GM18868 (cell line): ENCODE data around the gene EYS.
"Not testable (repeated sequence)": the region's sequence is repeated elsewhere in the genome, so short reads cannot be mapped to it uniquely, and the experiment has no call there.

Experiments
- ATAC-seq: cut with Tn5 transposase; IDR thresholded peaks from one replicate; pipeline ENCODE4 v1.9.1; 2021; ENCODE audit warnings: mild to moderate bottlenecking, moderate library complexity; ENCODE audit not compliant: unreplicated experiment

Gene EYS

GRCh38 chr6:65637289-65638046, 69.6 kb downstream of the EYS start:
- ATAC-seq, result no peak

DNA sequence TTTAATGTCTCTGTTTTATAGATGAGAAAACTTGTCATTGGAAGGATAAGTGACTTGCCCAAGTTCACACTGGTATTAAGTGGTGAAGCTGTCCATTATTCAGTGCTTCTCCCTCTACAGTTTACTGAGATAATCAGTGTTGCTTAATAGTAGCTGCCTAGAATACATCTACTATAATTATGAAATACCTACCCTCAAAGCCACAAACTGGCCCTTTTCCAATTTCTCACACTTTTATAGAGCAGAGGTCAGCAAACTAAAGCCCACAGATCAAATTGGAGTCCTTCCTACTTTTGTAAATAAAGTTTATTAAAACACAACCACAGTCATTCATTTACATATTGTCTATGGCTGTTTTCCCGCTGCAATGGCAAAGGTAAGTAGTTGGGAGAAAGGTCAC, 73.5 kb downstream of the EYS start:
- ATAC-seq, result no peak

DNA sequence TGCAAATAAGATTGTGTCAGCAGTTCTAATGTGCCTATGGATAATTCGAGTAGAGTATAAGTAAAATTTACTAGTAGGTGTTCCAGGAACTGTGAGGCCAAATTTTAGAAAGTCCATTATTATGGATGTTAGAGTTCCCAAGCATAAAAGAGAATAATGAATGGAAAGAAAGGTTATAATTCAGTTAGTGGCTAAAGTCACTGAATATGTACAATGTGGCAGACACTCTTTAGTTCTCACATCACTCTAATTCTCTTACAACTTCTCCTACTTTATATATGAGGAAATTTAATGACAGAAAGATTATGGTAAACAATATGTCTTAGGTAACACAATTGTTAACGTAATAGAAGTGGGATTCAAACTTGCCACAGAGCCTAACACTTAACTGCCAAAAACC, 75.3 kb downstream of the EYS start:
- no peak for ATAC-seq

- not testable (repeated sequence) for ATAC-seq
These were observed 79.5 kb downstream of the EYS start for GRCh38 chr6:65627434-65627999.

DNA sequence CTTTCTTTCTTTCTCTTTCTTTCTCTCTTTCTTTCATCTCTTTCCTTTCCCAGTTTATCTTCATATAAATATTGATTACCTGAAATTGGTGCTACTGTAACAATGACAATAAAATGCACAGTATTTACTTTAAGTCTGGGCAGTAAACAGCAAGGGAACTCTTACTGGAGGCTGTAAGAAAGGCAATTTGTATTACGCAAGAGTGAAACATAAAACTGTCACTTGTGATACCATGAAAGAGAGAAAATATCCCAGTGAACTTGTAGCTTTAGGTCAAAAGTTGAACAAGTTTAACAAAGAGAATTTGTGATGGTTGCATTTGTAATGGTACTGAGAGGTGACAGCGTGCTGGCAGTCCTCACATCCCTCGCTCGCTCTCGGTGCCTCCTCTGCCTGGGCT, 80.0 kb downstream of the EYS start:
- ATAC-seq, result no peak

DNA sequence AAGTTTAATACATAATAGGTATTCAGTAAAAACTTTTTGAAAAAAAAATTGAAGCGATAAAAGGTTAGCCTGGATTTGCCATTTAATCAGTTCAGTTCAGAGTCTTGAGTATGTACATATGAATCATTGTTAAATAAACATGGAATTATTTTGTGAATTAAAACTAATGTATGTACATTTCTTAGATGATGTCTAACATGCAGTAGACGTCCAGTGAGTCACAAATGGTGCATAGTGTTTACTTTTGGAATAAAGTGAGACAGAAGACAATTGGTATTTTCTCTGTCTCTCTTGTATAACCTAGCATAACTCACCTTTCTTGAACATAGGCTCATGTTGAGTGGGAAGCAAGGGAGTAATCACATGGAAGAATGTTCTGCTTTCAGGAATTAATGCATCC, 83.5 kb downstream of the EYS start:
- ATAC-seq, result no peak

DNA sequence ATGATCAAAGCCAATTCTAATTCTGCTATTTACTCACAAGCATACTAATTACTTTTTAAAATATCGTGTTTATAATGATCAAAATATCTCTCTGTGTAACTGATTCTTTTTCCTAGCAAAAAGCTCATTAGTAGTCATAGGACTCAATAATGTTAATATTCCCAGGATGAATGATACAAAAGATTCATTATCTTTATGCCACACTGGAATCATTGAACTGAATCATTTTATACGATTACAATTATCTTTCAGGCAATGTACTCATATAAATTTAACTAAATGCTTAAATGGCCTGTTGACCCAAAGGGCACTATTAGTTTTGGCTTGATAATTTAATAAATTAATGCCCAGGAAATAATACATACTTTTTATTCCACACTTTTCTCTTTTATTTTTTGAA, 96.3 kb downstream of the EYS start:
- ATAC-seq, result no peak

DNA sequence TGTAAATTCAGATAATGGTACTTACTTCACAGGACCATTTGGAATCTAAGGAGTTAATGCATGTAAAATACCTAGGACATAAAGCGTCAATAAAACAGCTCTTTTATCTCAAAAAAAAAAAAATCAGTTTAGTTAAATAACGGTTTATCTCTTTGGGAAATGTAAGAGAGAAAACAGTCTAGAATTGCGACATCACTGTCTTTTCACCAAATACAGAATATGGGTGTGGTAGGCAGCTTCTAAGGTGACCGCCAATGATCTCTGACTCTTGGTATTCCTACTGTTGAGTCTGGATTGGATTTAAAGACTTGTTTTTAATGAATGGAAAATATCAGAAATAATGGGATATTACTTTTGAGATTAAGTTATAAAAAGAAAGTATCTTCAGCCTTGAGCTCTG, 111.5 kb downstream of the EYS start:
- ATAC-seq, result no peak

- ATAC-seq, result no peak
These were observed 136.7 kb downstream of the EYS start for GRCh38 chr6:65570340-65570739.

DNA sequence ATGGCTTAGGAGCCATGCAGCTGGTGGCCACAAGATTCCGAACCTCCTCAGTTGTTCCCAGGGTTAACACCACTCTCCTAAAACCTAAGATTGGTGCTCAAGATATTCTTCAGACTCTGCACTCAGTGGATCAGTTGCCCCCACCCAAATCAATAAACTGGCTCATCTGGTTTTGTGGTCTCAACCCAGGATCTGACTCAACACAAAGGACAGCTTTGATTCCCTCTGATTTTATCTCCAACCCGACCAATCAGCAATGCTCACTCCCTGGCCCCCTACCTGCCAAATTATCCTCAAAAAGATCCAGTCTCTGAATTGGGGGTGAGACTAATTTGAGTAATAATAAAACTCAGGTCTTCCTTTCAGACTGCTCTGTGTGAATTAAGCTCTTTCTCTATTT, 137.5 kb downstream of the EYS start:
- ATAC-seq, result no peak

GRCh38 chr6:65569056-65569455, 138.0 kb downstream of the EYS start:
- not testable (repeated sequence) for ATAC-seq

DNA sequence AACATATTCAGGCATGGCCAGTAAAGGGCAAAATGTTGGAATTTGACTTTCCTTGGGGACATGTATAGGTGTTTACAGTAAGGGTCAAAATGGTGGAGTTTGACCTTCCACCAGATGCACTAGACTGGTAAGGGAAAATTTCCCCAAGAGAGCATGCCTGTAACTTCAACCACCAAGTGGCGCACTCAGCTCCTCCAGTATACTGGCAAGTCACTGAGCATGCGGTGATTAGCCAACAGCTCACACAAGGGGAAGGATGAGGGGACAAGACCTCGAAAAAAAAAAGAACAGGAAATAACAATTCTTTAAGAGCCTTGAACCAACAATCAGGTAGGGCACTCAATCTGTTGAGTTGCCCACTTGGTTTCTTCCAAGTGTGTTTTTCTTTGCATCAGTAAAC, 140.9 kb downstream of the EYS start:
- no peak for ATAC-seq

DNA sequence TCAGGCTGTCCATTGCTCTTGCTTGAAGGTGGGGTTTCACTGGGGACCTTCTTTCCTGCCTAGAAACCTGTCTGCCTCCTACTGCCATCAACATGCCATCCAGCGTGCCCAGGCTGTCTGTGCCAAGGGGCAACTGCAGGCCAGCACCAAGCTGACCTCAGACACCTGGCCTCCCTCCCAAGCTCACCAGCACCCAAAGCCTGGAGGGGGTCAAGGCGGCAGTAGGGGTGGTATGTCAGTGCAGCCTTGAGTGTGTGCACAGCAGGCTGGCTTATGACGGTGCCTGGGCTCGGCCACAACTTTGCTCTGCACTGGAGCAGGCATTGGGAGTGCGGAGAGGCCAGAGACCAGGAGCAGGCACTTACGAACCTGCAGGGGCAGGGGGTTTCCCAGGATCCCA, 149.0 kb downstream of the EYS start:
- ATAC-seq, result no peak

DNA sequence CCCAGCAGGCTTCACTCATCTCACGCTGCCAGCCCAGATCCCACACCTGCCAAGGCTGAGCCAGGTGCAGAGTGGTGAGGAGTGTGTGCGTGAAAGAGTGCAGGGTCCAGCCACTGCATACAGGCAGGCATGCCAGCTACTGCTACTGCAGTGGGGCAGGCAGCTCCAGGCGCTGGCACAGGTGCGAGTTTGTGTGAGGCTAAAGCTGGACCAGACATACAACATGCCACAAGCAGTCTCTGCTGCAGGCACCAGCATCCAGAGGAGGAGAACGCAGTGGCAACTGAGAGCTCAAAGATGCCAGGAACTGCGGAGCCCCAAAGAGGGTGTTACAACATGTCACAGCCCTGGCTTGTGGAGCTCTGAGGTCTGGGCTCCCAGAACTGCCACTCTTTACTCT, 149.8 kb downstream of the EYS start:
- no peak for ATAC-seq

DNA sequence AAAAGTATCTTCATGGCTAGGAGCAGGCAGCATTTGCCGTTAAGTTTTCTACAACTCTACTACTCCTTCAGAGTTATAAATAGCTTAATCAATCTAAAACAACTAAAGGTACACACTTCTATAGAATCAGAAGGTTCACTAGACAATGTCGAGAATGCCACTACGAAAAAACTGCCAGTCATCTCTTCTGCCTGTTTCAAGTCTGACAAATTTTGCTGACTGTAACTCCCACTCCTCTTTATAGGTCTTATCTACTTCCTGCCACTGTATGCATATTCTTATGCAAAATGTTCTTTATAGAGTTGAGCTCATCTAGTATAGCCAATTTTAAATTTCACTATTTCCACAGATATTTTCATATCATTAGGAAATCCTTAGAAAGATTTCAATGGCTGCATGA, 160.1 kb downstream of the EYS start:
- ATAC-seq, result no peak

- ATAC-seq, result no peak
These were observed 161.1 kb downstream of the EYS start for GRCh38 chr6:65545920-65546319.

- no peak for ATAC-seq
These were observed 168.4 kb downstream of the EYS start for GRCh38 chr6:65538644-65539043.

- no peak for ATAC-seq
These were observed 169.4 kb downstream of the EYS start for GRCh38 chr6:65537600-65537999.

- ATAC-seq, result no peak
These were observed 175.5 kb downstream of the EYS start for GRCh38 chr6:65531533-65531932.

DNA sequence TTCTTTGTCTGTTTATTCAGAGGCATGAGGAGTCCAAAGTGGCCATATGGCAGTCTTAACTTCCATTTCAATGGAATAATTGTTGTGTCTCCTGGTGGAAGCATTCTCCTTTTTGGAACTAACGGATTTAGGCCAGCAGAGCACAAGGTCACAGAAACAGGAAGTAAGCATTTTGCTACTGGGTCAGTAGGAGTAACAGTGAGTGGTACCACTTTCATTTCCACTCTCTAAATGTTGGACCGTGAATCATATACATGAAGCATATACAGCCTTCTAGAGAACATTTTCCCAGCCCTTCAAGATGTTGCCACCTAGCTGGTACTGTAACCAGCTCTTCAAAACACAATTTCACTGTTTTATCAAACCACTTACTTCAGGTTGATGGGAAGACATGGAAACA, 182.8 kb downstream of the EYS start:
- no peak for ATAC-seq

- ATAC-seq, result no peak
These were observed 201.3 kb downstream of the EYS start for GRCh38 chr6:65505736-65506135.

- ATAC-seq, result no peak
These were observed 206.0 kb downstream of the EYS start for GRCh38 chr6:65501045-65501444.

DNA sequence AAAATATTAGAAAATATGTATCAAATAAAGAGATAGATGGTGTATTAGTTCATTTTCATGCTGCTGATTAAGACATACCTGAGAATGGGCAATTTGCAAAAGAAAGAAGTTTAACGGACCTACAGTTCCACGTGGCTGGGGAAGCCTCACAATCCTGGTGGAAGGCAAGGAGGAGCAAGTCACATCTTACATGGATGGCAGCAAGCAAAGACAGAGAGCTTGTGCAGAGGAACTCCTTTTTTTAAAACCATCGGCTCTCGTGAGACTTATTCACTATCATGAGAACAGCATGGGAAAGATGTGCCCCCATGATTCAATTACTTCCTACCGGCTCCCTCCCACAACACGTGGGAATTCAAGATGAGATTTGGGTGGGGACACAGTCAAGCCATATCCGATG, 223.4 kb downstream of the EYS start:
- not testable (repeated sequence) for ATAC-seq
